SH-SY5Y (cell line): Measurements from ENCODE around the gene SMIM15.

Experiments used
- GATA2 ChIP-seq: IDR thresholded peaks from 2 replicates; pipeline ENCODE4 v1.6.1; 2011; ENCODE audit warnings: mild to moderate bottlenecking, low read depth, low read length
- GATA3 ChIP-seq: IDR thresholded peaks from 2 replicates; pipeline ENCODE4 v1.6.1; 2011; ENCODE audit warnings: low read depth, mild to moderate bottlenecking, low read length, moderate library complexity

DNA sequence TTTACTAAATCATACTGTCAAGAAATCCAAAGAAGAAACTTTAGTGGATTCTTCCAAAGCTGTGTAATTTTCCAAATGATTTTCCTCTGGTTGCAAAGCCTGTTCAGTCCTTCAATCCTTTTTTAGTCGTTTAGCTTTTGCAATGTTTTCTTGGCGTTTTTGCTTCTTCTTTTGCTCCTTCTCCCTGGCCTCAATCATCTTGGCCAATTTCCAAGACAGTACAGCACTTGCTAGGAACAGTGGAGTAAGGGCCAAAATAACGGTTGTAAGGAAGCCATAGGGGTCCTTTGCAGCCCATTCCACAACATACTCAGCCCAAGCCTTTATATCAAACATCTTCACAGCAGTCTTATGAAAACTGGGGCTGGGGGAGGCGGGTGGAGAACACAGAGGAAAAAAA lies 2.4 kb downstream of the SMIM15 start:
- TF ChIP-seq GATA2 (no peak), GATA3 (no peak)
